PFSK-1 (cell line): ENCODE data around the gene CUL1.

Experiments used
- POLR2AphosphoS5 ChIP-seq: IDR thresholded peaks from 2 replicates; pipeline ENCODE4 v1.6.1; 2012; ENCODE audit warnings: low read depth, mild to moderate bottlenecking, control low read depth, low read length, moderate library complexity
- TAF1 ChIP-seq: IDR thresholded peaks from 2 replicates; pipeline ENCODE4 v1.6.1; 2012; ENCODE audit warnings: low read length, control low read depth, borderline replicate concordance; ENCODE audit not compliant: insufficient read depth
- TF ChIP-seq, protein P1 (sequence below), 2 experiments: IDR thresholded peaks; 2 replicates each; pipeline versions ENCODE4 v1.6.1 to v1.8.0; 2011 to 2012; ENCODE audit warnings: low read depth in 2 of 2, low read length in 2 of 2, control low read depth in 1 of 2, inconsistent platforms in 1 of 2, mild to moderate bottlenecking in 1 of 2, moderate library complexity in 1 of 2; ENCODE audit not compliant: insufficient read depth in 1 of 2

DNA sequence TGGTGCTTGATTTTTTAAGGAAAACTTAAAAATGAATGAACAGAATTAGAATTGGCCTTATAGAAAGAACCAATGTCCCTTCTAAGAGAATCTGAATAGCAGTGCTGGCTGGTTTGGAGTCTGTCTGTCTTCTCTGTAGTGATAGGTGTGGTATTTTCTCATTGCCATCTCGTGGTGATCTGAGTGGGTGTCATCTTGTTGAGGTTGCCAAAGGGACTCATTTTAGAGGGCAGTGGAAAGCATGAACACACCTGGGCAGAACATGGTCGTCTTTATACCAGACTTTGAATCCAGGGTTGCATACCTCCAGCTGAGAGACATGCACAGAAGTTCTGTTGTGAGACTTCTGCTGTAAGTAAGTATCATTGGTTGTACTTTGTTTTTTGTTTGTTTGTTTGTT, 15.8 kb downstream of the CUL1 start:
- TF ChIP-seq POLR2AphosphoS5 (no peak), TAF1 (no peak)
- TF ChIP-seq, protein P1, sequence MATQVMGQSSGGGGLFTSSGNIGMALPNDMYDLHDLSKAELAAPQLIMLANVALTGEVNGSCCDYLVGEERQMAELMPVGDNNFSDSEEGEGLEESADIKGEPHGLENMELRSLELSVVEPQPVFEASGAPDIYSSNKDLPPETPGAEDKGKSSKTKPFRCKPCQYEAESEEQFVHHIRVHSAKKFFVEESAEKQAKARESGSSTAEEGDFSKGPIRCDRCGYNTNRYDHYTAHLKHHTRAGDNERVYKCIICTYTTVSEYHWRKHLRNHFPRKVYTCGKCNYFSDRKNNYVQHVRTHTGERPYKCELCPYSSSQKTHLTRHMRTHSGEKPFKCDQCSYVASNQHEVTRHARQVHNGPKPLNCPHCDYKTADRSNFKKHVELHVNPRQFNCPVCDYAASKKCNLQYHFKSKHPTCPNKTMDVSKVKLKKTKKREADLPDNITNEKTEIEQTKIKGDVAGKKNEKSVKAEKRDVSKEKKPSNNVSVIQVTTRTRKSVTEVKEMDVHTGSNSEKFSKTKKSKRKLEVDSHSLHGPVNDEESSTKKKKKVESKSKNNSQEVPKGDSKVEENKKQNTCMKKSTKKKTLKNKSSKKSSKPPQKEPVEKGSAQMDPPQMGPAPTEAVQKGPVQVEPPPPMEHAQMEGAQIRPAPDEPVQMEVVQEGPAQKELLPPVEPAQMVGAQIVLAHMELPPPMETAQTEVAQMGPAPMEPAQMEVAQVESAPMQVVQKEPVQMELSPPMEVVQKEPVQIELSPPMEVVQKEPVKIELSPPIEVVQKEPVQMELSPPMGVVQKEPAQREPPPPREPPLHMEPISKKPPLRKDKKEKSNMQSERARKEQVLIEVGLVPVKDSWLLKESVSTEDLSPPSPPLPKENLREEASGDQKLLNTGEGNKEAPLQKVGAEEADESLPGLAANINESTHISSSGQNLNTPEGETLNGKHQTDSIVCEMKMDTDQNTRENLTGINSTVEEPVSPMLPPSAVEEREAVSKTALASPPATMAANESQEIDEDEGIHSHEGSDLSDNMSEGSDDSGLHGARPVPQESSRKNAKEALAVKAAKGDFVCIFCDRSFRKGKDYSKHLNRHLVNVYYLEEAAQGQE (IDR thresholded peaks at IDR 0.05; ENCODE audit: insufficient read depth in 1 of 2, low read depth in 2 of 2, low read length in 2 of 2): no peak
